GM19240 (cell line): ENCODE results near the gene ADCY10.

ENCODE experiments used
- DNase-seq: peaks from one replicate; pipeline ENCODE4 v3.0.0; 2011; ENCODE audit warnings: low spot score; ENCODE audit not compliant: insufficient read length

Gene ADCY10

DNA sequence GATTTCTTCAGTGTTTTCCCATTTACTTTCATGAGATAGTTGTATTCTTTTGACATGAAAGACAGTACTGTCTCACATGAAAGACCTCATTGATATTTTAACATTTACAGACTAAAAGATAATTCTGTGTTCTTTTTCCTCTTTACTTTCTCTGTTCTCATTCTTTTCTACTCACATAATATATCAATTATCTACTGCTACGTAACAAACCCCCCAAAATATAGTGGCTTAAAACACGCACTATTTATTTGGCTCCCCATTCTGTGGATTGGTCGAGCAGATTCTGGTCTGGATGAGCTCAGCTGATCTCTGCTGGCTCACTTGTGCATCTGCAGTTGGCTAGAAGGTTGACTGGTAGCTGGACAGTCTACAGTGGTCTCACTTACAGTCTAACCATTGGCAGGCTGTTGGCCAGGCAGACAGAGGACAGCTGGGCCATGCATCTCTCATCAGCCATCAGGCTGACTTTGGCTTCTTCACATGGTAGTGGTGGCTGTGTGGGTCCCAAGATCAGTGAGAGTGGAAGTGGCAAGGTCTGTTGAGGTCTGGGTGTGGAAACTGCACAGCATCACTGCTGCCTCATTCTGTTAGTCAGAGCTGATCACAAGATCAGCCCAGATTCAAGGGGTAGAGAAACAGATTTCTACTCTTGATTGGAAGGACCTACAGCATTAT, 128.9 kb downstream of the ADCY10 start:
- no peak for DNase-seq

DNA sequence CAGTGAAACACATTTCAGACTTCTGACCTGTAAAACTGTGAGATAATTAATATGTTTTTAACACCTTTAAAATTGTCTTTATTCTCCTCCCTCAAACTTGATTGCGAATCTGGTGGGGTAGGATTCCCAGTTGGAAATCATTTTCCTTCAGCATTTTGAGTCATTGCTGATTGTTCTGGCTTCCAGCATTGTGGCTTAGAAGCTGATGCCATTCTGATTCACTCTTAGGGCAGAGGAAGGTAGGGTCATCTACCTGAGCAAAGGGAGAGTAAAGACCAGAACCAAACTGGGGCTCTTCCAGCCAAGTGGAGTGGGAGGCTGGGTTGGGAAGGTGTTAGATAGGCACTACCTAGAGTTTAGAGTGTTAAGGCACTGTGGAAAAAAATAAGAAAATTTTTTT, 131.0 kb downstream of the ADCY10 start:
- DNase-seq: no peak

GRCh38 chr1:167781558-167781957, 132.4 kb downstream of the ADCY10 start:
- DNase-seq: no peak

DNA sequence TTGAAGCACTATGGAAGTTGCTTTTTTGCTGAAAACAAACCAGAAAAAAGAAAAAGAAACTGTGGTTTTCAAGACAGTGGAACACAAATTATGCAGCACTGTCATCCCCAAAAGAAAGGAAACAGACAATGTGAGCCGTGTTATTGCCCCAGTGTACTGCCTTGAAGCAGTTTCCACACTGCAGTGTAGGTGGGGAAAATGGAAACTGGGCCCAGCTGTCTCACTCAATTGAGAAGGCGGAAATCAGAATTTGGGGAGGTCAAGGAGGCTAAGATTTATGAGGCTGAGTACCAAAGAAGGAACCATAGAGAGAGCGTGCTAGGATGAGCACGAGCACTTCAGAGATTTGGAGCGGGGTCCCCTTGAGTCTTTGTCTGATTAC, 136.7 kb downstream of the ADCY10 start:
- no peak for DNase-seq

GRCh38 chr1:167776616-167777268, 137.2 kb downstream of the ADCY10 start:
- no peak for DNase-seq

DNA sequence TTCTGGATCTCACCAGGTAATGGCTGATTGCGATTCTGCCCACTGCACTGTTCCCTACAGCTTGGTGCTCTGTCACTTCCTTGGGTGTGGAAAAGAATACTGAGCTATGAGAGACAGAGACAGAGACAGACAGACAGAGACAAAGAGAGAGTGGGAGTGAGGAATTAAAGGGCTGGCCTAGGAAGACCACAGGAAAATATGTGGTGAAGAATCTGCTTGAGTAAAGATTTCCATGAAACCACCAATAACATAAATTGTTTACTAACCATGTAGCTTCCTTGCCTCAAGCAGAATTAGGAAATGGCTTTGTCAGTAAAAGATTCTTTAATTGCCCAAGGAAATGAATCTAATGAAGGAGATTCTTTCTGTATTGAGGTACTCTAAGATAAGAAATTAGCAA, 137.8 kb downstream of the ADCY10 start:
- no peak for DNase-seq

GRCh38 chr1:167775178-167775577, 138.8 kb downstream of the ADCY10 start:
- no peak for DNase-seq

DNA sequence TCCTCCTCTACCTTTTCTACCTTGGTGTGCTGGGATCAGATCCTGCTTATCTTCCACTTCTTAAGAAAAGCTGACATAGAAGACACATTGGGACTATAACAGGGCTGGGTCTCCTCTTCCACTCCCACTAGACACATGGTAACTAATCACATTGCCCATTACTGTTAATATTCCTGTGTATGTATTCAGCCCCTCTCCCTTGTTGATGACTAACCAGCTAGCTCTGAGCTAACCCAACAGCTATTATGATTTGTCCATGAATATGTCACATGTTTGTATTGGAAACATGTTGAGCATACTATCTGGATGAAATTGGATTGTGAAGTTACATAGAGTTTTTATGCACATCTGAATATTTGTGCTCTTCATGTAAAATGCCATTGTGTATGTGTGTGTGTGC, 139.2 kb downstream of the ADCY10 start:
- DNase-seq: no peak

GRCh38 chr1:167773516-167773915, 140.4 kb downstream of the ADCY10 start:
- DNase-seq: no peak

GRCh38 chr1:167772436-167772835, 141.5 kb downstream of the ADCY10 start:
- no peak for DNase-seq

DNA sequence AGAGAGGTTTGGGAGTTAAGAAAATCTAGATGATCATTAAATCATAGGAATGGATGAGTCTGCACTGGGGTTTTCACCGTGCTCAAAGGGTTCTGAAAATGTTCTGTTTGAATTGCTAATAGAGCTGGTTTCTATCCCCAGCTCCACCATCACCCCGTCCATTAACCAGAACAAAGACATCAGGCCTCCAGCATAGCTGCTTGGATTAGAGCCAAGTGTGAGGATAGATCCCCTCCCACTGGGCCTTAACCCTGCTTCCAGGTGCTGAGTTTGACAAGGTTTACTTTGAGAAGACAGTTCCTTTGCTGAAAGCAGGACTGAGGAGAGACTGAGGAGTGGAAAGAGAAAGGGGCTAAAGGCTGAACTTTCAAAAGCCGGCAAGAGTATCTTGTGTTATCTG, 143.8 kb downstream of the ADCY10 start:
- DNase-seq: no peak

GRCh38 chr1:167767761-167768160, 146.2 kb downstream of the ADCY10 start:
- no peak for DNase-seq

DNA sequence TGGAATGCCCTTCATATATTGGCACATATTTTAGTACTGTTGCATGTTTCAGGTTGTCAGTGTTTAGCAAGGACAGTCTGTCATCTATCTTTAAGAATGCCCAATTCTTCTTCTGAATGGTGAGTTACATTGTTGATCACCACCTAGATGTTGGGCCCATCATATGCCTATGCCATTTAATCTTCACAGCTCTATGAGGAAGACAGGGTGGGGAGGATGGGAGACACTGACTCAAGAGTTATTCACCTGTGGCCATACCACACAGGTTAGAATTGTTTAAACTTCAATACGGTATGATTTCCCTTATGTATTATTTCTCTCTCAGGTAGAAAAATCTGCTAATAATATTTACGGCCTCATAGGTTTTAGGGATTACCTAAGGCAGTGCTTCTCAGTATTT, 147.4 kb downstream of the ADCY10 start:
- no peak for DNase-seq

GRCh38 chr1:167765496-167765895, 148.4 kb downstream of the ADCY10 start:
- DNase-seq: no peak

DNA sequence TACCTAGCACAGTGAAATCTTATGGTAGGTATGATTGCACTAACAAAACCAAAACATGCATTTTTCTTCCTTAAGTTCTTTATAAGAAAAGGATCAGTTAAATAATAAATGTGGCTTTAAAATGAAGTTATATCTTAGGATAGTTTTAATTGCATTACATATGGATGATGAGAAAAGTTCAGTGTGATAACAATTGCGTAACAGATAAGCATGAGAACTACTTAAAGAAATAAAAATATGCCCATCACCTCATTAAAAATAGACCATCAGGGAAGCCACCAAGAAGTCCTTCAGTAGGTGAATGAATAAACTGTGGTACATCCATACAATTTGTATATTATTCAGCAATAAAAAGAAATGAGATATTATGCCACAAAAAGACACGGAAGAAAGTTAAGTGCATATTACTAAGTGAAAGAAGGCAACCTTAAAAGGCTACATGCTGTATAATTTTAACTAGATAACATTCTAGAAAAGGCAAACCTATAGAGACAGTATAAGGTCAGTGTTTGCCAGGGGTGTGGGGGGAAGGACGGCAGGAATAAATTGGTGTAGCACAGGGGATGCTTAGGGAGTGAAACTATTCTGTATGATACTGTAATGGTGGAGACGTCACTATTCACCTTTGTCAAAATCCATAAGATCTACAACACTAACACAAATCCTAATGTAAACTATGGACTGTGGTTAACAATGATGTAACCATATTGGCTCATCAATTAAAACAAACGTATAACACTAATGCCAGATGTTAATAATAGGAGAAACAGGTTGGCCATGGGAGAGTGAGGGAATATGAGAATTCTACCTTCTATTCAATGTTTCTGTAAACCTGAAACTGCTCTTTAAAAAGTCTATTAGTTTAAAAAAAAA, 149.2 kb downstream of the ADCY10 start:
- DNase-seq: no peak

- DNase-seq: no peak
These were observed 150.3 kb downstream of the ADCY10 start for GRCh38 chr1:167763525-167764220.

- DNase-seq: no peak
These were observed 151.7 kb downstream of the ADCY10 start for GRCh38 chr1:167762061-167762746.

DNA sequence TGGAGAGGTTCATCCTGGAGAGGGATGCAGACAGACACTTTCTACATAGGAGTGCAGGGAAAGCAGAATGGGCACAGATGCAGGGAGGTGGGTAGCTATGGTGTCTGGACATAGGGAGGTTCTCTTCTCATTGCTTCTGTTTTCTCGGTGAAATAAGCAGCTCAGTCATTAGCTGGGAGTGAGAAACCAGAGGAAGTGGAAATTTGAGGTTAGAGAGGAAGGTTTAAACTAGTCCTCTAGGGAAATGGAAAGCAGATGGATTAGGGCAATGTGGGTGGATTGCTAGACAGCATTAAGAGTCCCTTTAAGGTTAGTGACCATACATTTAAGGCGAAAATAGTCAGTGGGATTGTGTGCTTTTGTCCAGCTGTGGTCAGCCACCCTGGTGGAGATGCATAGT, 152.5 kb downstream of the ADCY10 start:
- DNase-seq: no peak
